ENCODE data around the gene MYEOV. TPM values are rescaled to one million over a fixed set of nuclear protein-coding genes. Genes with fewer than 3 reads are reported as not detected.

The MYEOV gene
- total RNA-seq, 1 donor from 2014 or later: not detected

GRCh38 chr11:69250186-69251056 lies 43.5 kb upstream of the MYEOV start:
- no peak overlapping the region for H3K27ac ChIP-seq (replicated peaks)
- no peaks in the 10 kb centered on the region for H3K36me3 ChIP-seq
- no peak overlapping the region for H3K4me3 ChIP-seq
- no peak for DNase-seq
- intact Hi-C loops (cut with micrococcal nuclease): no loop called here
- peaks cover 4% of the 10 kb centered on the region for H3K27me3 ChIP-seq (ENCODE audit: low read depth)
- TF ChIP-seq CTCF (IDR thresholded peaks at IDR 0.05; ENCODE audit: borderline replicate concordance): no peak
- H3K4me1 ChIP-seq: peaks cover 15% of the 10 kb centered on the region
- peaks cover 16% of the 10 kb centered on the region for H3K9me3 ChIP-seq (replicated peaks)

GRCh38 chr11:69251057-69251393 lies 42.9 kb upstream of the MYEOV start:
- peaks cover 16% of the 10 kb centered on the region for H3K9me3 ChIP-seq (replicated peaks)
- H3K4me3 ChIP-seq: no peak overlapping the region
- H3K27ac ChIP-seq (replicated peaks): no peak overlapping the region
- no peak for DNase-seq
- H3K27me3 ChIP-seq (ENCODE audit: low read depth): peaks cover 4% of the 10 kb centered on the region
- intact Hi-C loops (cut with micrococcal nuclease): no loop called here
- H3K4me1 ChIP-seq: peaks cover 11% of the 10 kb centered on the region
- no peak for TF ChIP-seq CTCF (IDR thresholded peaks at IDR 0.05; ENCODE audit: borderline replicate concordance)
- no peaks in the 10 kb centered on the region for H3K36me3 ChIP-seq

GRCh38 chr11:69251639-69252489 lies 42.1 kb upstream of the MYEOV start:
- no peak for TF ChIP-seq CTCF (IDR thresholded peaks at IDR 0.05; ENCODE audit: borderline replicate concordance)
- H3K27ac ChIP-seq (replicated peaks): no peak overlapping the region
- no peaks in the 10 kb centered on the region for H3K36me3 ChIP-seq
- H3K27me3 ChIP-seq (ENCODE audit: low read depth): peaks cover 4% of the 10 kb centered on the region
- intact Hi-C loops (cut with micrococcal nuclease): no loop called here
- peaks cover 16% of the 10 kb centered on the region for H3K9me3 ChIP-seq (replicated peaks)
- no peak overlapping the region for H3K4me3 ChIP-seq
- no peak for DNase-seq
- H3K4me1 ChIP-seq: peaks cover 8% of the 10 kb centered on the region

GRCh38 chr11:69252490-69252837 lies 41.5 kb upstream of the MYEOV start:
- peaks cover 4% of the 10 kb centered on the region for H3K27me3 ChIP-seq (ENCODE audit: low read depth)
- H3K9me3 ChIP-seq (replicated peaks): peaks cover 16% of the 10 kb centered on the region
- H3K4me1 ChIP-seq: peaks cover 8% of the 10 kb centered on the region
- intact Hi-C loops (cut with micrococcal nuclease): no loop called here
- H3K27ac ChIP-seq (replicated peaks): no peak overlapping the region
- no peak overlapping the region for H3K4me3 ChIP-seq
- DNase-seq: no peak
- TF ChIP-seq CTCF (IDR thresholded peaks at IDR 0.05; ENCODE audit: borderline replicate concordance): no peak
- H3K36me3 ChIP-seq: no peaks in the 10 kb centered on the region

- no peak overlapping the region for H3K4me3 ChIP-seq
- peaks cover 4% of the 10 kb centered on the region for H3K27me3 ChIP-seq (ENCODE audit: low read depth)
- H3K36me3 ChIP-seq: no peaks in the 10 kb centered on the region
- TF ChIP-seq CTCF (IDR thresholded peaks at IDR 0.05; ENCODE audit: borderline replicate concordance): no peak
- peaks cover 16% of the 10 kb centered on the region for H3K9me3 ChIP-seq (replicated peaks)
- intact Hi-C loops (cut with micrococcal nuclease): no loop called here
- DNase-seq: no peak
- peaks cover 8% of the 10 kb centered on the region for H3K4me1 ChIP-seq
- H3K27ac ChIP-seq (replicated peaks): no peak overlapping the region
These were observed 40.9 kb upstream of the MYEOV start for GRCh38 chr11:69253028-69253427.

Measured in left ventricle myocardium inferior (tissue), 1 donor.